Measurements from ENCODE around the gene CRELD1. TPM values are rescaled to one million over a fixed set of nuclear protein-coding genes. Genes with fewer than 3 reads are reported as not detected.

Gene CRELD1
- total and polyA plus RNA-seq, 10 donors = 17.7 to 40.9 (median 30.6) TPM

DNA sequence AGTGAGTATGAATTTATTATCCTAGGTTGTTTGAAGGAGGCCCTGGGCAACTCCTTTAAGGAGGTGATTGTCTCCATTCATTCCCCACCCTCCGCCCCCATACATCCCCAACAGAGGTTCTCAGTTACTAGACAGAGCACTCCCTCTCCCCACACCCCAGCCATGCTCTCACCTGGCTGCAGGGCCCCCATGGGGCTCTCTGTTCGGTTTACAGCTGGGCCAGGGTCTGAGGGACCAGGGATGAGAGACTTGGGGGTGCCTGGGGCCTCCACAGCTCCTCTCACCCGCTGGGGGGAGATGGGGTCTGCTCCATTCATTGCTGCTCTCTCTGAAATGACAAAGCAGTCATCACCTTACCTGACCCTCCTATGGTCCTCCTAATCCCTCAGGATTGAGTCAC is 15.0 kb downstream of the CRELD1 start:
- H3K4me1 ChIP-seq = peaks cover 6 to 56% (median 24%) of the 10 kb centered on the region in 6 donors
- no peaks in the 10 kb centered on the region for H3K9me3 ChIP-seq
- intact Hi-C loops (cut with DNase I; ENCODE audit: low total_unique reads) = no loop called here
- H3K27me3 ChIP-seq (replicated peaks in 1 of 7) = peaks cover 0 to 14% (median 0%) of the 10 kb centered on the region in 7 donors
- no peak for DNase-seq
- 86 to 97% (median 93%) methylated on average over 3 of the region's 3 CpGs for WGBS, 5 donors
- H3K4me3 ChIP-seq = no peak overlapping the region
- no peak overlapping the region for H3K27ac ChIP-seq
- no peak for TF ChIP-seq POLR2AphosphoS5 (IDR thresholded peaks at IDR 0.05)
- no peak for TF ChIP-seq CTCF (IDR thresholded peaks at IDR 0.05 in 8 of 11, conservative IDR thresholded peaks at IDR 0.05 in 3 of 11)
- TF ChIP-seq POLR2A (IDR thresholded peaks at IDR 0.05) = no peak
- peaks cover 0 to 27% (median 4%) of the 10 kb centered on the region in 6 donors for H3K36me3 ChIP-seq

DNA sequence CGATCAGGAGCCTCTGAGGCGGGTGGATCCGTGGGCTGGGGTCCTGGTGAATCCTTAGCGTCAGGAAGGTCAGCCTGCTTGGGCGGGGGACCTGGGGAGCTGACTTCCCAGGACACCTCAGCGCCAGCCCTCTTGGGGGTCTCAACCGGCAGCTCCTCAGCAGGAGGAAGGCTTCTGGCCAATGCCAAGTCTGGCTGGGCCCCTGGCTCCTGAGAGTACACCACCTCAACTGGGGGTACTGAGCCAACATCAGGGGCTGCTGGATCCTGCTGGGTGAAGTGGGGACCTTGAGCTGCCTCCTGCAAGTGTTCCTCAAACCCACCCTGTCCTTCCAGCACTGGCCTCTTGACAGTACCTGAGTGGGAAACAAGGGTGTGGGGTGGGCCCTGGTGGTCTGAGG is 15.5 kb downstream of the CRELD1 start:
- 93 to 97% (median 95%) methylated on average over 6 to 7 of the region's 7 CpGs; no CpG with 5 or more reads in 1 of the 5 donors for WGBS, 5 donors
- Histone ChIP-seq H3K36me3 (peaks cover 0 to 22% (median 2%) of the 10 kb centered on the region in 6 donors), H3K27me3 (replicated peaks in 1 of 7) (peaks cover 0 to 14% (median 0%) of the 10 kb centered on the region in 7 donors), H3K4me3 (no peak overlapping the region), H3K4me1 (peaks cover 6 to 56% (median 24%) of the 10 kb centered on the region in 6 donors), H3K27ac (no peak overlapping the region), H3K9me3 (no peaks in the 10 kb centered on the region)
- intact Hi-C loops (cut with DNase I; ENCODE audit: low total_unique reads) = no loop called here
- DNase-seq = no peak
- TF ChIP-seq POLR2A (IDR thresholded peaks at IDR 0.05) (no peak), CTCF (IDR thresholded peaks at IDR 0.05 in 8 of 11, conservative IDR thresholded peaks at IDR 0.05 in 3 of 11) (no peak), POLR2AphosphoS5 (IDR thresholded peaks at IDR 0.05) (no peak)

DNA sequence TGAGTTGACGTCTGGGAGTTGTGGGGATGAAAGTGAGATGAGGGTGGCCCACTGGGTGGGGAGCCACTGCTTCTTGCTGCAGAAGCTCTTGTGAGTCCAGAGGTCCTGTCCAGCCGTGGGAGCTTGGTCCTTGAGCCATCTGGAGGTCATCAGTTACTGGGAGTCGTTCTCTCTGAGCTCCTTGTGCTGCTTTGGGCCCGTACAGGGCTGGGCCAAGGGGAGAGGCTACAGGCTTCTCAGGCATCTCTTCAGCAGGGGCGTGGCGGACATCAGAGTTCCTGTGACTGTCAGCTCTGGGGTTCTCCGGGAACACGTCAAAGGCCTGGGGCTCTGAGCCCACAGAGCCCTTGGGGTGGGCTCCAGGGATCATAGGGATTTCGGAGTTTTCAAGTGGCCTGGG is 16.0 kb downstream of the CRELD1 start:
- Histone ChIP-seq H3K4me1 (peaks cover 6 to 56% (median 24%) of the 10 kb centered on the region in 6 donors), H3K4me3 (no peak overlapping the region), H3K27me3 (replicated peaks in 1 of 7) (peaks cover 0 to 14% (median 0%) of the 10 kb centered on the region in 7 donors), H3K36me3 (peaks cover 0 to 17% (median 0%) of the 10 kb centered on the region in 6 donors), H3K9me3 (no peaks in the 10 kb centered on the region), H3K27ac (no peak overlapping the region)
- TF ChIP-seq CTCF (IDR thresholded peaks at IDR 0.05 in 8 of 11, conservative IDR thresholded peaks at IDR 0.05 in 3 of 11) (no peak), POLR2A (IDR thresholded peaks at IDR 0.05) (no peak), POLR2AphosphoS5 (IDR thresholded peaks at IDR 0.05) (no peak)
- intact Hi-C loops (cut with DNase I; ENCODE audit: low total_unique reads) = no loop called here
- 78 to 91% (median 85%) methylated on average over 6 to 9 of the region's 9 CpGs for whole genome bisulfite sequencing, 5 donors
- DNase-seq = no peak

- no peak overlapping the region for H3K27ac ChIP-seq
- 13 to 21% (median 20%) methylated on average over 7 of the region's 7 CpGs for WGBS, 5 donors
- TF ChIP-seq POLR2AphosphoS5 (IDR thresholded peaks at IDR 0.05) = no peak
- peaks cover 0 to 14% (median 0%) of the 10 kb centered on the region in 7 donors for H3K27me3 ChIP-seq (replicated peaks in 1 of 7)
- H3K4me3 ChIP-seq = peak overlapping the region in 2 of 8 donors; percentile 45 to 70
- peaks cover 0 to 10% (median 0%) of the 10 kb centered on the region in 6 donors for H3K36me3 ChIP-seq
- H3K9me3 ChIP-seq = no peaks in the 10 kb centered on the region
- peaks cover 6 to 44% (median 20%) of the 10 kb centered on the region in 6 donors for H3K4me1 ChIP-seq
- DNase-seq = no peak
- intact Hi-C loops (cut with DNase I; ENCODE audit: low total_unique reads) = no loop called here
Measured at GRCh38 chr3:9951126-9951525, 17.5 kb downstream of the CRELD1 start.
